Measurements from ENCODE around the gene CAMTA1. TPM values are rescaled to one million over a fixed set of nuclear protein-coding genes. Genes with fewer than 3 reads are reported as not detected.

CAMTA1 gene
- total RNA-seq, 4 donors from 2014 or later, result 86.3 to 170 (median 132) TPM

GRCh38 chr1:6757719-6758435, 27.4 kb upstream of the CAMTA1 start:
- Histone ChIP-seq H3K4me3 (no peak overlapping the region), H3K27me3 (no peaks in the 10 kb centered on the region), H3K36me3 (no peaks in the 10 kb centered on the region), H3K9me3 (no peaks in the 10 kb centered on the region), H3K4me1 (no peaks in the 10 kb centered on the region), H3K27ac (no peak overlapping the region)
- WGBS, 2 donors (ENCODE audit: low coverage in 1 of 2), result 44 to 65% methylated on average over 9 to 12 of the region's 25 CpGs
- TF ChIP-seq POLR2AphosphoS5 (IDR thresholded peaks at IDR 0.05) (no peak), POLR2A (IDR thresholded peaks at IDR 0.05) (no peak), CTCF (IDR thresholded peaks at IDR 0.05) (no peak), EP300 (IDR thresholded peaks at IDR 0.05) (no peak)
- ATAC-seq, result no peak

GRCh38 chr1:6761196-6761737, 24.0 kb upstream of the CAMTA1 start:
- Histone ChIP-seq H3K27ac (no peak overlapping the region), H3K27me3 (no peaks in the 10 kb centered on the region), H3K4me3 (no peak overlapping the region), H3K36me3 (no peaks in the 10 kb centered on the region), H3K9me3 (no peaks in the 10 kb centered on the region), H3K4me1 (no peaks in the 10 kb centered on the region)
- TF ChIP-seq CTCF (IDR thresholded peaks at IDR 0.05) (no peak), POLR2A (IDR thresholded peaks at IDR 0.05) (no peak)
- ATAC-seq, result no peak
- WGBS, 2 donors (ENCODE audit: low coverage in 1 of 2), result 78 to 85% methylated on average over 9 of the region's 9 CpGs

GRCh38 chr1:6762060-6762459, 23.2 kb upstream of the CAMTA1 start:
- no peak for TF ChIP-seq POLR2AphosphoS5 (IDR thresholded peaks at IDR 0.05)
- TF ChIP-seq CTCF (IDR thresholded peaks at IDR 0.05), result no peak
- TF ChIP-seq POLR2A (IDR thresholded peaks at IDR 0.05), result no peak
- TF ChIP-seq EP300 (IDR thresholded peaks at IDR 0.05), result no peak
- WGBS, 2 donors (ENCODE audit: low coverage in 1 of 2), result 75 to 100% methylated on average over 1 to 5 of the region's 6 CpGs
- no peaks in the 10 kb centered on the region for H3K36me3 ChIP-seq
- H3K27me3 ChIP-seq, result no peaks in the 10 kb centered on the region
- H3K4me1 ChIP-seq, result no peaks in the 10 kb centered on the region
- H3K9me3 ChIP-seq, result no peaks in the 10 kb centered on the region
- H3K4me3 ChIP-seq, result no peak overlapping the region
- no peak overlapping the region for H3K27ac ChIP-seq
- ATAC-seq, result no peak

GRCh38 chr1:6770751-6771440, 14.4 kb upstream of the CAMTA1 start:
- Histone ChIP-seq H3K27me3 (no peaks in the 10 kb centered on the region), H3K27ac (peak overlapping the region in 3 of 4 donors; percentile 30 to 70 (median 46)), H3K36me3 (no peaks in the 10 kb centered on the region), H3K4me1 (peaks cover 0 to 20% (median 11%) of the 10 kb centered on the region in 3 donors), H3K4me3 (peak overlapping the region in 1 of 2 donors; percentile 9), H3K9me3 (no peaks in the 10 kb centered on the region)
- TF ChIP-seq EP300 (IDR thresholded peaks at IDR 0.05) (no peak), CTCF (IDR thresholded peaks at IDR 0.05) (no peak), POLR2A (IDR thresholded peaks at IDR 0.05) (no peak), POLR2AphosphoS5 (IDR thresholded peaks at IDR 0.05) (no peak)
- peak; percentile 46 for ATAC-seq
- WGBS, 2 donors (ENCODE audit: low coverage in 1 of 2), result 7 to 17% methylated on average over 6 to 11 of the region's 13 CpGs
